ENCODE data around the gene ADD3.

GRCh38 chr10:110181911-110182310 lies 174.1 kb downstream of the ADD3 start:
- TF ChIP-seq, protein P1, sequence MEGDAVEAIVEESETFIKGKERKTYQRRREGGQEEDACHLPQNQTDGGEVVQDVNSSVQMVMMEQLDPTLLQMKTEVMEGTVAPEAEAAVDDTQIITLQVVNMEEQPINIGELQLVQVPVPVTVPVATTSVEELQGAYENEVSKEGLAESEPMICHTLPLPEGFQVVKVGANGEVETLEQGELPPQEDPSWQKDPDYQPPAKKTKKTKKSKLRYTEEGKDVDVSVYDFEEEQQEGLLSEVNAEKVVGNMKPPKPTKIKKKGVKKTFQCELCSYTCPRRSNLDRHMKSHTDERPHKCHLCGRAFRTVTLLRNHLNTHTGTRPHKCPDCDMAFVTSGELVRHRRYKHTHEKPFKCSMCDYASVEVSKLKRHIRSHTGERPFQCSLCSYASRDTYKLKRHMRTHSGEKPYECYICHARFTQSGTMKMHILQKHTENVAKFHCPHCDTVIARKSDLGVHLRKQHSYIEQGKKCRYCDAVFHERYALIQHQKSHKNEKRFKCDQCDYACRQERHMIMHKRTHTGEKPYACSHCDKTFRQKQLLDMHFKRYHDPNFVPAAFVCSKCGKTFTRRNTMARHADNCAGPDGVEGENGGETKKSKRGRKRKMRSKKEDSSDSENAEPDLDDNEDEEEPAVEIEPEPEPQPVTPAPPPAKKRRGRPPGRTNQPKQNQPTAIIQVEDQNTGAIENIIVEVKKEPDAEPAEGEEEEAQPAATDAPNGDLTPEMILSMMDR (IDR thresholded peaks at IDR 0.05; ENCODE audit: low read depth, low read length, missing input control), result no peak
- TF ChIP-seq GABPA (IDR thresholded peaks at IDR 0.05 in 1 of 2, conservative IDR thresholded peaks at IDR 0.05 in 1 of 2), result no peak
- no peak for TF ChIP-seq ATF3 (IDR thresholded peaks at IDR 0.05)
- TF ChIP-seq, protein P2, sequence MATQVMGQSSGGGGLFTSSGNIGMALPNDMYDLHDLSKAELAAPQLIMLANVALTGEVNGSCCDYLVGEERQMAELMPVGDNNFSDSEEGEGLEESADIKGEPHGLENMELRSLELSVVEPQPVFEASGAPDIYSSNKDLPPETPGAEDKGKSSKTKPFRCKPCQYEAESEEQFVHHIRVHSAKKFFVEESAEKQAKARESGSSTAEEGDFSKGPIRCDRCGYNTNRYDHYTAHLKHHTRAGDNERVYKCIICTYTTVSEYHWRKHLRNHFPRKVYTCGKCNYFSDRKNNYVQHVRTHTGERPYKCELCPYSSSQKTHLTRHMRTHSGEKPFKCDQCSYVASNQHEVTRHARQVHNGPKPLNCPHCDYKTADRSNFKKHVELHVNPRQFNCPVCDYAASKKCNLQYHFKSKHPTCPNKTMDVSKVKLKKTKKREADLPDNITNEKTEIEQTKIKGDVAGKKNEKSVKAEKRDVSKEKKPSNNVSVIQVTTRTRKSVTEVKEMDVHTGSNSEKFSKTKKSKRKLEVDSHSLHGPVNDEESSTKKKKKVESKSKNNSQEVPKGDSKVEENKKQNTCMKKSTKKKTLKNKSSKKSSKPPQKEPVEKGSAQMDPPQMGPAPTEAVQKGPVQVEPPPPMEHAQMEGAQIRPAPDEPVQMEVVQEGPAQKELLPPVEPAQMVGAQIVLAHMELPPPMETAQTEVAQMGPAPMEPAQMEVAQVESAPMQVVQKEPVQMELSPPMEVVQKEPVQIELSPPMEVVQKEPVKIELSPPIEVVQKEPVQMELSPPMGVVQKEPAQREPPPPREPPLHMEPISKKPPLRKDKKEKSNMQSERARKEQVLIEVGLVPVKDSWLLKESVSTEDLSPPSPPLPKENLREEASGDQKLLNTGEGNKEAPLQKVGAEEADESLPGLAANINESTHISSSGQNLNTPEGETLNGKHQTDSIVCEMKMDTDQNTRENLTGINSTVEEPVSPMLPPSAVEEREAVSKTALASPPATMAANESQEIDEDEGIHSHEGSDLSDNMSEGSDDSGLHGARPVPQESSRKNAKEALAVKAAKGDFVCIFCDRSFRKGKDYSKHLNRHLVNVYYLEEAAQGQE (IDR thresholded peaks at IDR 0.05), result no peak
- no peak for TF ChIP-seq YY1 (IDR thresholded peaks at IDR 0.05)
- TF ChIP-seq RAD21 (IDR thresholded peaks at IDR 0.05), result no peak
- TF ChIP-seq, protein P3, sequence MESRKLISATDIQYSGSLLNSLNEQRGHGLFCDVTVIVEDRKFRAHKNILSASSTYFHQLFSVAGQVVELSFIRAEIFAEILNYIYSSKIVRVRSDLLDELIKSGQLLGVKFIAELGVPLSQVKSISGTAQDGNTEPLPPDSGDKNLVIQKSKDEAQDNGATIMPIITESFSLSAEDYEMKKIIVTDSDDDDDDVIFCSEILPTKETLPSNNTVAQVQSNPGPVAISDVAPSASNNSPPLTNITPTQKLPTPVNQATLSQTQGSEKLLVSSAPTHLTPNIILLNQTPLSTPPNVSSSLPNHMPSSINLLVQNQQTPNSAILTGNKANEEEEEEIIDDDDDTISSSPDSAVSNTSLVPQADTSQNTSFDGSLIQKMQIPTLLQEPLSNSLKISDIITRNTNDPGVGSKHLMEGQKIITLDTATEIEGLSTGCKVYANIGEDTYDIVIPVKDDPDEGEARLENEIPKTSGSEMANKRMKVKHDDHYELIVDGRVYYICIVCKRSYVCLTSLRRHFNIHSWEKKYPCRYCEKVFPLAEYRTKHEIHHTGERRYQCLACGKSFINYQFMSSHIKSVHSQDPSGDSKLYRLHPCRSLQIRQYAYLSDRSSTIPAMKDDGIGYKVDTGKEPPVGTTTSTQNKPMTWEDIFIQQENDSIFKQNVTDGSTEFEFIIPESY (IDR thresholded peaks at IDR 0.05), result no peak
- TF ChIP-seq FOXA1 (IDR thresholded peaks at IDR 0.05), result no peak
- TF ChIP-seq SP1 (IDR thresholded peaks at IDR 0.05), result no peak
- TF ChIP-seq MAX (IDR thresholded peaks at IDR 0.05), result no peak
- no peak for TF ChIP-seq TAF1 (conservative IDR thresholded peaks at IDR 0.05)
